ENCODE data around the gene RAB29.

DNA sequence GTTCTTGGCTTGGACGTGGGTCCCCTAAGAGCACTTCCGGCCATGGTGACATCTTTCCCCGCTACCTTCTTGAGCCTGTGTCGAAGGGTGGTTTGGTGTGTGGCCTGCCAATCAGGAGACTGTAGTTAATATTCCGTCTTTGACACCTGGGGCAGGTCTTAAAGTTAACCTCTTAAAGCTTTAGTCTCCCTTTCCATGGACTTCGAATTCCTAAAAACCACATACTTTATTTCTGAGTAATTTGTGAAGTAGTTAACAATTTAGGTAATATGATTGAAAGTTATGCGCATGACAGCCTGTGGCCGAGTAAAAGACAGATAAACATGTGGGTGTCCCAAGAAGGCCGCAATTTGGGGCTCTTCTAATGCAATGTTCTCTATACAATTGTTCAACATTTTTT, 10.2 kb upstream of the RAB29 start:
- TF ChIP-seq, protein P1, sequence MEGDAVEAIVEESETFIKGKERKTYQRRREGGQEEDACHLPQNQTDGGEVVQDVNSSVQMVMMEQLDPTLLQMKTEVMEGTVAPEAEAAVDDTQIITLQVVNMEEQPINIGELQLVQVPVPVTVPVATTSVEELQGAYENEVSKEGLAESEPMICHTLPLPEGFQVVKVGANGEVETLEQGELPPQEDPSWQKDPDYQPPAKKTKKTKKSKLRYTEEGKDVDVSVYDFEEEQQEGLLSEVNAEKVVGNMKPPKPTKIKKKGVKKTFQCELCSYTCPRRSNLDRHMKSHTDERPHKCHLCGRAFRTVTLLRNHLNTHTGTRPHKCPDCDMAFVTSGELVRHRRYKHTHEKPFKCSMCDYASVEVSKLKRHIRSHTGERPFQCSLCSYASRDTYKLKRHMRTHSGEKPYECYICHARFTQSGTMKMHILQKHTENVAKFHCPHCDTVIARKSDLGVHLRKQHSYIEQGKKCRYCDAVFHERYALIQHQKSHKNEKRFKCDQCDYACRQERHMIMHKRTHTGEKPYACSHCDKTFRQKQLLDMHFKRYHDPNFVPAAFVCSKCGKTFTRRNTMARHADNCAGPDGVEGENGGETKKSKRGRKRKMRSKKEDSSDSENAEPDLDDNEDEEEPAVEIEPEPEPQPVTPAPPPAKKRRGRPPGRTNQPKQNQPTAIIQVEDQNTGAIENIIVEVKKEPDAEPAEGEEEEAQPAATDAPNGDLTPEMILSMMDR (IDR thresholded peaks at IDR 0.05), result no peak
- TF ChIP-seq SP1 (CRISPR knock-in tag; conservative IDR thresholded peaks at IDR 0.05) (no peak), ZNF416 (CRISPR knock-in tag; IDR thresholded peaks at IDR 0.05) (no peak), JUN (CRISPR knock-in tag; IDR thresholded peaks at IDR 0.05) (no peak)
- TF ChIP-seq, protein P2, sequence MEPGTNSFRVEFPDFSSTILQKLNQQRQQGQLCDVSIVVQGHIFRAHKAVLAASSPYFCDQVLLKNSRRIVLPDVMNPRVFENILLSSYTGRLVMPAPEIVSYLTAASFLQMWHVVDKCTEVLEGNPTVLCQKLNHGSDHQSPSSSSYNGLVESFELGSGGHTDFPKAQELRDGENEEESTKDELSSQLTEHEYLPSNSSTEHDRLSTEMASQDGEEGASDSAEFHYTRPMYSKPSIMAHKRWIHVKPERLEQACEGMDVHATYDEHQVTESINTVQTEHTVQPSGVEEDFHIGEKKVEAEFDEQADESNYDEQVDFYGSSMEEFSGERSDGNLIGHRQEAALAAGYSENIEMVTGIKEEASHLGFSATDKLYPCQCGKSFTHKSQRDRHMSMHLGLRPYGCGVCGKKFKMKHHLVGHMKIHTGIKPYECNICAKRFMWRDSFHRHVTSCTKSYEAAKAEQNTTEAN (CRISPR knock-in tag; IDR thresholded peaks at IDR 0.05), result no peak
- TF ChIP-seq, protein P3, sequence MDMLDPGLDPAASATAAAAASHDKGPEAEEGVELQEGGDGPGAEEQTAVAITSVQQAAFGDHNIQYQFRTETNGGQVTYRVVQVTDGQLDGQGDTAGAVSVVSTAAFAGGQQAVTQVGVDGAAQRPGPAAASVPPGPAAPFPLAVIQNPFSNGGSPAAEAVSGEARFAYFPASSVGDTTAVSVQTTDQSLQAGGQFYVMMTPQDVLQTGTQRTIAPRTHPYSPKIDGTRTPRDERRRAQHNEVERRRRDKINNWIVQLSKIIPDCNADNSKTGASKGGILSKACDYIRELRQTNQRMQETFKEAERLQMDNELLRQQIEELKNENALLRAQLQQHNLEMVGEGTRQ (CRISPR knock-in tag; IDR thresholded peaks at IDR 0.05), result no peak

Data from WTC11 (cell line).